ENCODE results near the gene VILL.

VILL gene

DNA sequence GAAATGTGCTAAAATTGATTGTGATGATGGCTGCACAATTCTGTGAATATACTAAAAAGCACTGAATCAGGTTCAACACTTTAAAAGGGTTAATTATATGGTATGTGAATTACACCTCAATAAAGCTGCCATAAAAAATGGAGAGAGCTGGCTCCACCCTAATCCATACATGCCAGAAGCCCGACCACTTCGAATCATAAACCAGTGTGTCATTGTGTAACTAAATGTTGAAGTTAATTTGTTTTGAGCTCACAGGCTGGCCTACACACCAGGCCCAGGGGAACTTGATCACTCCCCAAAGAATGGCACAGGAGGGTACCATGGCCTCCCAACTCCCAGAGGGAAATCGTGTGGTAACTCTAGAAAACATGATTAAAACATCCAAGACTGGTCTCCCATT, 24.9 kb downstream of the VILL start:
- in situ Hi-C loops (cut with HindIII; ENCODE audit: low sequenced_read_pairs), result loop anchor here (10.0 kb wide), 1 partner anchor 209 kb away; no protein-coding TSS in a partner anchor

DNA sequence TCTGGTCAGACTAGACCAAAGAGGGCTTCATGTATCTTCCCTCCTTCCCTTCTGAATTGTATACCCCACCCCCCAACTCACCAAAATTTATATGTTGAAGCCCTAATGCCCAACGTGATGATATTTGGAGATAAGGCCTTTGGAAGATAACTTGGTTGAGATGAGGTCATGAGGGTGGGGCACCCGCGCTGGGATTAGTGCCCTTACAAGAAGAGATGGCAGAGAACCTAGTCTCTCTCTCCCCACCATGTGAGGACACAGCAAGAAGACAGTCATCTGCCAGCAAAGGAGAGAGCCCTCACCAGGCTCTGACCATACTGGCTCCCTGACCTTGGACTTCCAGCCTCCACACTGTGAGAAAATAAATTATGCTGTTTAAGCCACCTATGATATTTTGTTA, 25.4 kb downstream of the VILL start:
- in situ Hi-C loops (cut with HindIII; ENCODE audit: low sequenced_read_pairs), result loop anchor here (10.0 kb wide), 1 partner anchor 209 kb away; no protein-coding TSS in a partner anchor

DNA sequence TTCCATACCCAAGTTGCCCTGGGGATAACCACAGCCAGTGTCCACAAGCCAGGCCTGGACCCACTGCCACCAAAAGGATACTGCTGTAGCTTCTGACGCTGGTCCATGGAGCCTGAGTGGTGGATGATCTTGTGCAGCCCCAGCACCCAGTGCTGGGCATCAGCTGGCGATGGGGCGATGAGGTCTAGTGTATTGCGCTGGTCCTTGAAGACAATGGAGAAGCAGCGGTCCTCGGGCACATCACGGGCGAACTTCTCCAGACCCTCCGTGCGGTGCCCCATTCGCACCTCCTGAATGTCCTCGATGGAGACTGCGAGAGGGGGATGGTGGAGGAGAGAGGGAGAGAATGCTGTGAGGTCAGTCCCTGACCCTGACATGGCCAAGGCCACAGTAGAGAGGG, 25.8 kb downstream of the VILL start:
- in situ Hi-C loops (cut with HindIII; ENCODE audit: low sequenced_read_pairs), result loop anchor here (10.0 kb wide), 1 partner anchor 208 kb away; no protein-coding TSS in a partner anchor

DNA sequence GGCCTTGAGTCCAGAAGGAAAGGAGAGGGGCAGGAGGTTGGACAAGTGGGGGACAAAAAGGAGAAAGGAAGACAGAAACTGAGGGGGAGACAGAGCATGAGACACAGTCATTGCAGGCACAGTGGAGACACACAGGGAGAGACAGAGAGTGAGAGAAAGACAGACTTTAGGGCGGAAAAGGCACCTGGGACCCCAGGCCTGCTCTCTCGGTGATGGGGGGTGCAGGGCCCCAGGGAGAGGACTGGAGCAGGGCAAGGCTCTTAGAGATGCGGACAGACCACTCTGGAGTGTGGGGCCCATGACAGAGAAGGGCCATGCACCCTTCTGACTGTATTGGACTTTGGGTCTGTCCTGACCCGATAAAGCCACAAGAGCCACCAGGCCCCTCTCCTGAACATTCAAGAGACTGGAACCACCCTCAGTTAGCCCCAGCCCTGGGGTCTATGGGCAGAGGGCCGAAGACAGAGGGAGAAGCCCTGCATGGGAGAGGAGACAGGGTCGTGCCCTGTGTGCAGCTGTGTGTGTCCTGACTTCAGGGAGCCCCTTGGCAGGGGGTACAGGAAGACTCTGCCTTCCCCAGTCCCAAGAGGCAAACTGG, 26.4 kb downstream of the VILL start:
- in situ Hi-C loops (cut with HindIII; ENCODE audit: low sequenced_read_pairs), result loop anchor here (10.0 kb wide), 1 partner anchor 208 kb away; no protein-coding TSS in a partner anchor

DNA sequence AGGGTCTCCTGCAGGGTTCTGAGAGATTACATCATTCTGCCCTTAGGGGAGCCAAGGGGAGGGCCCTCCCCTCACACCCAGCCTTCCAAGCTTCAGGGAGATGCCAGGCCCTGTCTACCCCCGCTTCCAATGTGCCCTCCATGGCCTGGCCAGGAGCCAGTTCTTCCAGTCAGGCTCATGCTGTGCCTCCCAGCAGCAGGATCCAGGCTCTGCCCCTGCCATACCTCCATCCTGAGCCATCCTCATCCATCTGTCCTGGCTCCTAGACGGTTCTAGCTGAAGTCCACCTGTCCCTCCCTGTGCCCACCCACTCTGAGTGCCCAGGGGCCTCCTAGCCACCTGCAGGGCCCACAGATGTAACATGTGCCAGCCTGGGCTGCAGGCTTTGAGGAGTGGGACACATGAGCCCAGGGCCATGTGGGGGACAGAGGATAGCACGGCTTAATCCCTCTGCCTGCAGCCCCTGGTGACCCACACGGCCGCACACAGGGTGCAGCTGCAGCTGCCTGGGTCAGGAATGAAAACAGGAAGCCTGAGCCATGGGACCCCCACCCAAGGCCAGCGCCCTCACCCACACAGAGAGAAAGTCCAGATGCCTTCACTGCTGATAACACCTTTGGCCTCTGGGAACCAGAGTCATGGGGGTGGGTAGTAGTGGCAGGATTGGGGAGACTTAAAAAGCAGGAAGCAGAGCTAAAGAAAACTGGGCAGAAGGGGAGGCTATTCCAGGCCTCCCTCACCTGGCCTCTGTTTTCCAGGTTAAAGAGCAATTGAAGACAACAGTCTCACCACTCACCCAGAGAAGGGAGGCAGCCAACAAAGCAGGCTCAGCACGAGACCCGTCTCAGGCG, 27.1 kb downstream of the VILL start:
- in situ Hi-C loops (cut with HindIII; ENCODE audit: low sequenced_read_pairs), result loop anchor here (10.0 kb wide), 1 partner anchor 207 kb away; no protein-coding TSS in a partner anchor

DNA sequence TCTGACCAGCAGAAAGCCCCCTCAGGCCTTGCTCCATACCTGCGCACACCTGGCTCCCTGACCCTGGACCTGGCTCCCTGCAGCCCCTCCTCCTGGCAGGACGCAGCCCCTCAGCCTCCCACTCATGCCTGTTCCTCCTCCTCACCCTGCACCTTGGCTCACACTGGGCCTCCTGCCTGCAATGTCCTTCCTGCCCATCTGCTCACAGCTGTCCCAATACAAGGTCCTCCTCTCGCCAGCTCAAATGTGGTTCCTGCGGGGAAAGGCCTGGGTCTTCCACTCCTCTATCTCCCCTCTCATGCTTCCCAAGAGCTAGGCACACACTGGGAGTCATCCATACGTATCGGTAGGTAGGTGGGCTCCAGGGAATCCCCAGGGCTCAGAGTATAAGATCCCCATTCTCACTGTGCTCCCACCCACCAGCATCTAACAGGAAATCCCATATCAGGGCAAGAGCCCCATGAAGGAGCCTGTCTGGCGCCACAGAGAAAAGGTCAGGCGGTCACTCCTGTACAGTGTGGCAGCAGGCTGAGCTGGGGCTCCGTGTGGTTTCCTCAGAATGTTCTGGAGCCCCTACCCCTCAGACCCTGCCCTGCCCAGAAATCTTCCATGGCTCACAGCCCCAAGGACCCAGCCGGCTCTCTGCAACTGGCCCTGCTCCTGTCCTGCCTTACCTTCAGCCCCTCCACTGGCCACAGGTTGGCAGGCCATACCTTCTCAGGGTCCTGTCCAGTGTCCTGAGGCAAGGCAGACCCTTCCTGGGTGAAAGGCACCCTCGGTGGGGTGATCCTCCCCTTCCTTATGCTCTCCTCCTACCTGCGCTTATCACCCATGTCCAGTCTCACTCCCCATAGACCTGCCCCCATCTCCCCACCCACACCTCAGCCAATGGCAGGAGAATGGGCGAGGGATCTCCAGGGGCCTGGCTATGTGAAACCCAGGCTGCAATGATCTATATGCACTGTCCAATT, 28.0 kb downstream of the VILL start:
- in situ Hi-C loops (cut with HindIII; ENCODE audit: low sequenced_read_pairs), result loop anchor here (10.0 kb wide), 1 partner anchor 206 kb away; no protein-coding TSS in a partner anchor

DNA sequence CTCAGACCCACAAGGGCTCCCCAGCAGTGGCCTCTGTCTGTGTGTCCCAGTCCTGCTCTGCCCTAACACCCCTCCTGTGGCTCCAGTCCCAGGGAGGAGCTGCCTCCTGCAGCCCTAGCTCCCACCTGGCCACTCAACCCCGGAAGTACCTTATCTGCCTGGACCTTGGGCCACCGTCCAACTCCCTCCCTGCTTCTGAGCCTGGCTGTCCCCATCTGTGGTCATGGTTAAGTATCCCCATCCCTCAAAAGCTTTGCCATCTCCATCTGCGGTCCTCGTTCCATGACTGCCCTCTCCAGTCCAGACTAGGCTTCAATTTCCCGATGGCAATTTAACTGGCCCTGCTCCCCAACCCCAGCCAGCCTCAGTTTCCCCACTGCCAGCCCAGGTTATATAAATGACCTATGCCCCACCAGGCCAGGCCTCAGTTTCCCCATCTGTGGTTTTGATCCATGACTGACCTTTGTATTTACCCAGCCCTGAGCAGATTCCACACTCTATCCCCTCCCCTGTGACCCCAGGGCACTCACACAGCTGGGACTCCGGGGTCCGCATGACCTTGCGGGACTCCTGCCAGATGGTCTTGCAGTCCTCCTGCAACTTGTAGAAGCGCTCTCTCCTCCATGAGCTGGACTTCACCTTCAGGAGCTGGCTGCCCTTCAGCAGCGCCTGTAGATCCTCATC, 29.2 kb downstream of the VILL start:
- in situ Hi-C loops (cut with HindIII; ENCODE audit: low sequenced_read_pairs), result loop anchor here (10.0 kb wide), 1 partner anchor 205 kb away; no protein-coding TSS in a partner anchor

DNA sequence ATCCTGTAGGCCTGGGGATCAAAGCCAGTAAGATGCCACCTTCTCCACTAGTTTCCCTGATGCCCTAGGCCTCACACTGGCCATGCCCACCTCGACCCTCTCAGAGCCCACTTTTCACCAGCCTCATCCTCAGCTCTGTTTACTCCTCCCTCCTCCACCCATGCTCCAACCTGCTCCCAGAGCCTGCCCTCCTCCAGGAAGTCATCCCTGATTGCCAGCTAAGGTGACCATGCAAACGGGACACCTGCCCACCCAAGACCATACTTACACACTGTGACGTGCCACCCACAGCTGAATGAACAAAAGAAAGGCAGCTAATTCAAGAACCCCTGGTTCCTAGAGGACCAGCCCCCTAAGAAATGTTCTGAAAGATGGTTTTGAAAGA, 29.7 kb downstream of the VILL start:
- in situ Hi-C loops (cut with HindIII; ENCODE audit: low sequenced_read_pairs), result no loop called here

DNA sequence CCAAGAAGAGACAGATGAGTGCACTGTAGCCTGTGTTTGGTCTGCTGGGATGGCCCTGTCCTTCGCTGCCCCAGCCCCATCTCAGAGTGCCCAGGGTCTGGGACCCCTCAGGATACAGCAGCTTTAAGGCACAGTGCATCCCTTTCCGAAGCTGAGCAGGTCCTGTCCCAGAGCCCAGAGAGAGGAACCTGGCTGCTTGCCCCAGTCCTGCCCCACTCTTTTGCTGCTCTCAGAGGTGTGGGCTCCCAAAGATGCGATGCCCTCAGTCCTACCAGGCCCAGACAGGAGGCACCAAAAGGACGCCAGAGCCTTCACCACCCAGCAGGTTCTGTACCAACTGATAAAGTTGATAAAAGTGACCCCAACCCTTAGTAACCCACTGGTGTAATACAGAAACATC, 30.6 kb downstream of the VILL start:
- in situ Hi-C loops (cut with HindIII; ENCODE audit: low sequenced_read_pairs), result no loop called here

DNA sequence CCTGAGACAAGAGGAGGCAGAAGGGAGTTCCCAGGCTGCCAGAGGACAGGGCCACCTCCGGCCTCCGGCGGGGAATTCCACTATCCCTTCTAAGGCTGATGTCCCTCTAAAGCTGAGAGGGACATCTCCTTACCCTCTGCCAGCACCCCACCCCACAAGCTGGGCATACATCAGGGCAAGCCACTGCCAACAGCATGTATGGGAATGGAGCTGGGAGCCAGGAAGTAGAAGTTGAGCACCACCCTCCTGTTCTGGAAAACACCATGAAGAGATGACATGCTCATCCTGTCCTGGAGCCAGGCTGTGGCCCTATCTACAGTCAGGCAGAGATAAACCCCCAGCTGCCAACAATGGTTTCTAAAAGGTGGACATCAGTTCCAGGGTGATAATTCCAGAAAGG, 31.7 kb downstream of the VILL start:
- in situ Hi-C loops (cut with HindIII; ENCODE audit: low sequenced_read_pairs), result no loop called here

DNA sequence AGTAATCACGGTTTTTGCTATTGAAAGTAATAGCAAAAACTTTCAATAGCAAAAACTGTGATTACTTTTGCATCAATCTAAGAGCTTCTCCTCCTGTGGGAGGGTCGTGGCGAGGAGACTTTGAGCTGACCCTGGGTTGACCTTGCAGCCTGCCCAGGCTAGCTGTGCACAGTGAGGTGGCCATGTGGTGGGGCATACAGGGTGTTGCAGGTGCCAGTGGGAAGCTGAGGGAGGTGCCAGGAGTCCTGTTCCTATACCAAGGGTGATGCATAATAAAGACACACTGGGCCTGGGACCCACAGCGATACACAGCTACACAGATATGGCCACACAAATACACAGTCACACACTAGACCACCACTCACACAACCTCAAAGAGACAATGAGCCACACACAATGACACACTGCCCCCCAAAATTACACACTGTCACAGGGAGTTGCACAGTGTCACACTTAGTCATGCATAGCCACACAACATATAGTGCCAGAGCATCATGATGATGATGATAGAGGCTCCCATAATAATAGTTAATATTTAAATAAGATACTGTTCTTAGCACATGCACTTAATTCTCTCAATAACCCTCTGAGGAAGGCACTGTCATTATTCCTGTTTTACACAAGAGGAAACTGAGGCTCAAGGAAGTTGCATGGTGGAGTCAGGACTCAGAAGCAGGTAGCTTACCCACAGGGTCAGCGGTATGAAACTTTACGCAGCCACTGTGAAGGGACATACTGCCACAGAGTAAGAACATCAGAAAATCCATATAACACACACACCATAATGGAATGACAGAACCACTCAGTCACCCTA, 32.5 kb downstream of the VILL start:
- in situ Hi-C loops (cut with HindIII; ENCODE audit: low sequenced_read_pairs), result no loop called here

DNA sequence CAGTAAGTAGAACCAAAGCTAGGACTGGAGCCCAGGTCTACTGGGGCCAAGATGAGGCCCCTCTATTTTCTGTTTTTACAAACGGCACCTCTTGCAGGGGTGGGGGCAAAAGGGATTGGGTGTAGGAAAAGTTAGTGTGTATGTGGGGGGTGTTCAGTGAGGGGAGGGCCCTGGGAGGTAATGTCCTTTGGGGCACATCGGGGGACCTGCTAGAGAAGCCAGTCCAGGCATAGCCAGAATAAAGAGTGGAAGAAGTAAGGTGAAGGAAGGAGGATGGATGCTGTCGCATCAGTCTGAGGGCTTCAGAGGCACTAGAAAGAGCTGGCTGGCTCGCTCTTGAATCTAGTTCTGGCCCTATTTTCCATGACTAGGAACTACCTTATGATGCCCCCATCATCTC, 36.3 kb downstream of the VILL start:
- in situ Hi-C loops (cut with HindIII; ENCODE audit: low sequenced_read_pairs), result no loop called here

DNA sequence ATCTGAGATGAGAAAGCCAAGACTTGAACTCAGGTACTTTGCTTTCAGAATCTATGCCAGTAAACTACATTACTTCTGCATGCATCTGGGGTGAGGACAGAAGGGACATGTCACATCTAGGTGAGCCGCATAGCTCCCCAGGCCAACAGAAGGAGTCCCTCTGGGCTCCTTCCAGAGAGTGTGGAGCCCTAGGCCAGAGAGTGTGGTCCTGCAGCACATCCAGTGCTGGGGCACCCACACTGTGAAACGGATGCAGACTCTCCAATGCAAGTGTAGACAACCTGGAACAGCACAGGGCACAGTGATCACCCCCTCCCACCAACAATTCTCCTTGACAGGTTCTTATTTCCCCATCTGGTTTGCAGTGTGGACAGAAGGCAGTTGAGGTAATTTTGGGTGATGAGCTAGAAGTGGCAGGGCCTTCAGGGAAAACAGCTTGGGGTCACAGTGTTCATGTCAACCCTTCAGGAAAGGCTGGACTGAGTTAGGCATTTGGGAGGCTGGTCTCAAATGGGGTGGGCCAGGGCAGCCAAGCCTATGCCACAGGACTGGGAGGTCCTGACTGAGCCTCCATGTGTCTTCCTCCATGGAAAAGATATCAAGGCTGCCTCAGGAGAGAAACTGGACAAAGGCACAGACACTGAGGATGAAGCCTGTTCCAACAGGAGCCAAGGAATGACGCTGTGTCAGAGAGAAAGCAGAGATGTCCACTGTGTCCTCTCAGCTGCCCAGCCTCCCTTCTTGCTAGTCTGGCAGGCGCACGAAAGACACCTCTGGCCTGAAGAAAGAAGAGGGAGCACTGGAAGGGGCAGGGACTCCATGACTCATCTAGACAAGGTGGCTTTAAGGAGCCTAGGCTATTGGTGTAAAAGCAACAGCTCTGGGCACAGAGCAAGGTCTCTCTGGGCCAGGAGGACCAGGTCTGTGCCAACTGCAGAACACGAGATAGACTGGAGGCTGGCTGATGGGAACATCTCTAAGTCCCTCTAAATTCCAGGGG, 37.2 kb downstream of the VILL start:
- in situ Hi-C loops (cut with HindIII; ENCODE audit: low sequenced_read_pairs), result no loop called here

DNA sequence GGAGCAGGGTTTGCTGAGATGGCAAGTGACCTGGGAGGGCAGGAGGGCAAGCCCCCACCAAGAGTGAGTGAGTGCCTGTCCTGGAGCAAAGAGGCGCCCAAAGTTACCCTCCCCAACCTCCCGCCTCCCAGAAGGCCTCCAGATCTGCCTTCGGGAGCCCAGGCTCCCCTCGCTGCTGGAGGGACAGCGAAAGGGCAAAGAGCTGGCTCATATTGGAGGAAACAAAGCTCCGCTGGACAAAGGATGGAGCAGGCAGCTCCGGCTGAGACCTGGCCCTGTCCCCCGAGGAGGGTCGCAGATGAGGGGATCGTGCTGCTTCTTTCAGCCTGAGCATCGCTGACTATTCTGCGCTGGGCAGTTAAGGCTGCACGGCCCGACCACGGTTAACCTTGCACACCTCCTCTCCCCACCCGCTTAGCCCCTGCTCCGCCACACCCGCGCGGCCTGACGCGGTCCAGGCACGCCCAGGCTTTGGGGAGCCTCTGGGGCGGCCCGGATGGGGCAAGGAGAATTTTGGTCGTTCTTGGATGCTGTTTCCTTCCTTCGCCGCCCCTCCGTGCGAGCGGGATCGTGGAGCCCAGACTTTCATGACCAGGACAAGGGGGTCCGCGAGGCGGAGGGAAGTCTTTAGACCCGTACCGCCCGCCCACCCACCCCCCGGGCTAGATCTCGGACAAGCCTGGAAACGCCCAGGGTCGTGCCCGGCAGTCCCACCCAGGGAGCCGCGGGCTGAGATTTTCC, 38.2 kb downstream of the VILL start:
- in situ Hi-C loops (cut with HindIII; ENCODE audit: low sequenced_read_pairs), result no loop called here

DNA sequence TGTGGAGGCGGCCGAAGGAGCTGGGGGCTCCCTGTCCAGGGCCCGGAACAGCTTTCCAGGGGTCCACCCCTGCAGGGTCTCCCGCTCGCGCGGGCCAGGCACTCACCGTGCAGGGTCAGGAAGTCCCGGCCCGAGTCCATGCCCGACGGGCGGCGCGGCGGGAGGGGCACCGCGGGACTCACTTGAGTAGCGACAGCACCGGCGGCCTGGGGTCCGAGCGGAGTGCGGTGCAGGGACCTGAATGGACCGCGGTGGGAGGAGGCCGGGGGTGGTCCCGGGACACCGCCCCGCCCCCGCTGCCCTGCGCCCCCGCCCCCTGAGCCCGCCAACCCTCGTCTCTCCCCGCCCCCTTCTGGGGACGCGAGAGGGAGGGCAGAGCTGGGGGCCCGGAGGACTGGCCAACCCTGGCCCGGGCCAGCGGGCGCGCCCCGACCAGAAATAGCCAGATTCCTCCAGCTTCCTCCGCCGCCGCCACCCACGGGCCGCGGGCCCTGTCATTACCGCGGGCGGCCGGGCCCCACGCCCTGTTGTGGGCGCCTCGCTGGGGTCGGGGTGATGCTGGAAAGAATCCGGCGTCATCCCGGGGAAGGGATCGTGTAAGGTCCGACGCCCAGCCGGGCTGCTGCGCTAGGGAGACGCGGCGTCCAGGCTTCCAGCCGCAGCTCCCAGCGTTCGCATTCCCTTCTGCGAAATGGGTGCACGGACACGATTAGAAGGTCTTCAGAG, 39.0 kb downstream of the VILL start, which contains the start of gene PLCD1:
Gene PLCD1 (minus strand): TSS at position 243 of the 726 bp plus-strand sequence. CDS start 103 bp downstream, at position 140.
- in situ Hi-C loops (cut with HindIII; ENCODE audit: low sequenced_read_pairs), result no loop called here

DNA sequence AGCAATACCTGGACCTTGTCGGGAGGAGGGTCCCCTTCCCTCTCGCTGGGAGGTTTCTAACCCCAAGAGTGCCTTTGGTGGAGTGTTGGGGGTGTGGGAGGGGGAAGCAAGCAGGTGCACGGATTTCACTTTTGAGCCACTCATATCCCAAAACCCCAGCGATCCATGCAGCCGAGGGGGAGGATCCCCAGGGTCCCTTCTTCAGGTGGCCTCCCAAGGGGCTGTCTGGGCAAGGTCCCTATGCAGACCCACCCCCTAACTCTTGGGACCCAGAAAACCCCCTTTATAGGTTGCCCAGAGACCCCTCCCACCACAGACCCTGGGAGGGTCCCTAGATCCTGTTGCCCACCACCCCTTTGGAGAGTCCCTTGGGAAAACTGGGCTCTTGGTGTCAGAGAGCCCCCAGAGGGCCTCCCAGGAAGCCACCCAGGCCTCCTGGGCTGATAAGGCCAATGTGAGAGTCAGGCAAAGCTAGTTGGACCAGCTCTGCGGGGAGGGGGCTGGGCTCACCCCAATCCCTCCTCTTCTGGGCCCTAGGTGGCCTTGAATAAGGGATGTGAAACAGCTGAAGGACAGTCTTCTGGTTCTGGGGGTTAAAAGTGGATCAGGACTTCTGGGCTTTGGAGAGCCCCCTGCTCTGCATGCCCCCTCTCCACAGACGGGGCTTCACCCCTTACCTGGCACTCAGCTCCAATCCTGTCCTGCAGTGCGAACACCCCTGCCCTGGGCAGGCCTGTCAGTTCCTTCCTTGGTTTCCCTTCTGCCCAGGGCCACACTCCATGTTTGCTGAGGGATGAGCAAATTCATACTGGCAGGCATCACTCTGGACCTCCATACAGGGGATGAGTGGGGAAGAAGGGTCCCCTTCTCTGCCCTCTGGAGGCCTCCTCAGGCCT, 39.8 kb downstream of the VILL start:
- in situ Hi-C loops (cut with HindIII; ENCODE audit: low sequenced_read_pairs), result no loop called here
